Dedifferentiated amniotic fluid mesenchymal stem cell (primary cell): ENCODE data around the gene EPS8L1.
"Not testable (repeated sequence)": the region's sequence is repeated elsewhere in the genome, so short reads cannot be mapped to it uniquely, and the experiment has no call there.

Source experiments
- DNase-seq: peaks from one replicate; pipeline ENCODE4 v3.0.0-alpha.2; 2016; ENCODE audit errors: extremely low spot score

EPS8L1 gene

GRCh38 chr19:55050749-55051532 is 24.7 kb upstream of the EPS8L1 start:
- DNase-seq: no peak

- no peak for DNase-seq
These were observed 21.9 kb upstream of the EPS8L1 start for GRCh38 chr19:55053735-55054134.

- DNase-seq: no peak
These were observed 18.8 kb upstream of the EPS8L1 start for GRCh38 chr19:55056827-55057226.

- DNase-seq: no peak
These were observed 16.7 kb upstream of the EPS8L1 start for GRCh38 chr19:55058781-55059610.

- not testable (repeated sequence) for DNase-seq
These were observed 15.4 kb upstream of the EPS8L1 start for GRCh38 chr19:55060287-55060686.

- peak; percentile 96 for DNase-seq
These were observed 12.8 kb upstream of the EPS8L1 start, which contains the start of gene RDH13 for GRCh38 chr19:55062735-55063491. RDH13 (minus strand) TSS chr19:55063148; CDS start chr19:55063032, 116 bp downstream.

GRCh38 chr19:55063492-55063843 is 12.2 kb upstream of the EPS8L1 start:
- no peak for DNase-seq

GRCh38 chr19:55065516-55065915 is 10.2 kb upstream of the EPS8L1 start:
- not testable (repeated sequence) for DNase-seq

- DNase-seq: no peak
These were observed 9.5 kb upstream of the EPS8L1 start for GRCh38 chr19:55066107-55066709.

- no peak for DNase-seq
These were observed 7.8 kb upstream of the EPS8L1 start for GRCh38 chr19:55067869-55068268.

- DNase-seq: no peak
These were observed 6.5 kb upstream of the EPS8L1 start for GRCh38 chr19:55068950-55069864.

- DNase-seq: no peak
These were observed 5.8 kb upstream of the EPS8L1 start for GRCh38 chr19:55069865-55070197.

GRCh38 chr19:55070466-55071128 is 5.1 kb upstream of the EPS8L1 start:
- no peak for DNase-seq

- no peak for DNase-seq
These were observed 4.6 kb upstream of the EPS8L1 start for GRCh38 chr19:55071129-55071502.

GRCh38 chr19:55071913-55072312 is 3.8 kb upstream of the EPS8L1 start:
- no peak for DNase-seq

GRCh38 chr19:55076321-55076720 is 652 bp downstream of the EPS8L1 start:
- DNase-seq: no peak

GRCh38 chr19:55077106-55077505 is 1.4 kb downstream of the EPS8L1 start:
- DNase-seq: no peak

- no peak for DNase-seq
These were observed 3.3 kb downstream of the EPS8L1 start for GRCh38 chr19:55078996-55079395.

GRCh38 chr19:55079400-55080038 is 3.9 kb downstream of the EPS8L1 start:
- DNase-seq: no peak
